OCI-LY7 (cell line): ENCODE results near the gene COPZ2. TPM values are rescaled to one million over a fixed set of nuclear protein-coding genes. Genes with fewer than 3 reads are reported as not detected.

Experiments
- BruUV-seq: library from RNA; stranded (reverse); fragments of 400-500 nt; replicated peaks from 2 replicates; lab custom pipeline; 2021; lab: Mats Ljungman, UMichigan
- CTCF ChIA-PET: fragments of 300-600 bp; sonication (Branson Sonifier 250); formaldehyde crosslinking; loops from one replicate; lab custom pipeline; 2022; ENCODE audit warnings: antibody characterized with exemption; ENCODE audit not compliant: unreplicated experiment; lab: Charles Lee
- POLR2A ChIA-PET: fragments of 300-600 bp; sonication (Branson Sonifier 250); formaldehyde crosslinking; loops from one replicate; lab custom pipeline; 2022; ENCODE audit warnings: antibody characterized with exemption; lab: Charles Lee
- DNase-seq: peaks from one replicate; pipeline ENCODE4 v3.0.0-alpha.2; 2015; ENCODE audit warnings: low spot score
- H2AFZ ChIP-seq: fragments of 200-600 bp; sonication (generic), shearing (Covaris generic); 2 replicates; pipeline ENCODE4 v1.6.1; 2014; ENCODE audit warnings: mild to moderate bottlenecking, antibody characterized with exemption, low read length, moderate library complexity
- H3K27ac ChIP-seq: fragments of 200-600 bp; sonication (generic); 2 replicates; pipeline ENCODE4 v1.5.1; 2014; ENCODE audit warnings: mixed run types, low read depth, mild to moderate bottlenecking, moderate library complexity, low read length, inconsistent platforms; ENCODE audit not compliant: poor library complexity, severe bottlenecking
- H3K36me3 ChIP-seq: fragments of 200-600 bp; sonication (generic); 2 replicates; pipeline ENCODE4 v1.6.1; 2014; ENCODE audit warnings: mild to moderate bottlenecking, antibody characterized with exemption, low read length, moderate library complexity, mixed read lengths; ENCODE audit not compliant: insufficient read depth
- H3K4me1 ChIP-seq: fragments of 200-600 bp; sonication (generic); 2 replicates; pipeline ENCODE4 v1.5.1; 2014; ENCODE audit warnings: mild to moderate bottlenecking, low read length; ENCODE audit not compliant: insufficient read depth, poor library complexity, severe bottlenecking
- H3K4me2 ChIP-seq: fragments of 200-600 bp; sonication (generic); 2 replicates; pipeline ENCODE4 v1.6.1; 2014; ENCODE audit warnings: mild to moderate bottlenecking, low read length
- H3K4me3 ChIP-seq: fragments of 200-600 bp; sonication (generic); 2 replicates; pipeline ENCODE4 v1.5.1; 2014; ENCODE audit warnings: mild to moderate bottlenecking, low read depth, low read length; ENCODE audit not compliant: poor library complexity, severe bottlenecking
- H3K79me2 ChIP-seq: fragments of 200-600 bp; sonication (generic); 2 replicates; pipeline ENCODE4 v1.6.1; 2016; ENCODE audit warnings: low read depth, mild to moderate bottlenecking, low read length, moderate library complexity, mixed read lengths; ENCODE audit not compliant: insufficient read depth
- H3K9me2 ChIP-seq: fragments of 200-600 bp; sonication (generic); 2 replicates; pipeline ENCODE4 v1.6.1; 2016; ENCODE audit warnings: mild to moderate bottlenecking, low read length, mixed read lengths; ENCODE audit not compliant: insufficient read depth
- H3K9me3 ChIP-seq: fragments of 200-600 bp; sonication (generic); 2 replicates; pipeline ENCODE4 v1.6.1; 2014; ENCODE audit warnings: mild to moderate bottlenecking, mixed run types, low read length, mixed read lengths
- H4K20me1 ChIP-seq: fragments of 200-600 bp; sonication (generic); 2 replicates; pipeline ENCODE4 v1.6.1; 2014; ENCODE audit warnings: mild to moderate bottlenecking, antibody characterized with exemption, low read length, moderate library complexity, mixed read lengths; ENCODE audit not compliant: insufficient read depth
- EZH2phosphoT487 ChIP-seq: fragments of 200-600 bp; sonication (generic); IDR thresholded peaks from 2 replicates; pipeline ENCODE4 v1.6.1; 2018; ENCODE audit warnings: low read depth, borderline replicate concordance, mild to moderate bottlenecking, mixed run types, antibody characterized with exemption, low read length, moderate library complexity, mixed read lengths
- intact Hi-C: fragments of 100-400 bp; cut with micrococcal nuclease; formaldehyde crosslinking; loops from one replicate; pipeline ENCODE4 v1.10.0; 2022; ENCODE audit not compliant: unreplicated experiment
- total RNA-seq, 2 experiments: library from RNA; depleted of rRNA in 1 of 2; stranded (reverse); fragments of >200 nt in 1 of 2; shearing (Covaris generic) in 1 of 2; gene quantifications; 2 replicates each; pipeline ENCODE4 v1.2.3, GENCODE V29; 2014 to 2022
- TF ChIP-seq, protein P1 (sequence below): fragments of 200-600 bp; sonication (generic); conservative IDR thresholded peaks from 2 replicates; pipeline ENCODE4 v1.5.1; 2014; ENCODE audit warnings: mild to moderate bottlenecking, antibody characterized with exemption, low read length, moderate library complexity, mixed read lengths

COPZ2 gene
- total RNA-seq, 2 experiments from 2014 or later = 1.2 to 1.7 TPM

DNA sequence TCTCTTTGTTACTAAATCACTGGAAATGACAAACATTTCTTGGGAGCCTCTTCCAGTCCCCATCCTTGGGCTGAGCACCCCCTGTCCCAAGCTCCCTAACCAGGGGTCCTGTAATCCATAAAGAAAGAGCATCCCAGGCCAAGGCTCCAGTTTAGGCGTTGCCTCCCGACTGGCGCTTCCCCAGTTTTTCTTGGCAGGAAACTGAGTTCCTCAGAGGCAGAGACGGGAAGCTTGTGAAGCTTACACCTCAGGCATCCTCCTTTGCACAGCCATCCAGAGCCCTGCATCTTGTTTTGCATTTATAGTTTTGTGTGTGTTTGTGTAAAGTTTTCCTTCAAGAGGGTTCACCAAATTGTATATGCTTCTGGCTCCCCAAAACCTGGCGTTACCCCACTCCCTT, 7.1 kb downstream of the COPZ2 start:
- BruUV-seq = no TSS peak
- Histone ChIP-seq H4K20me1 (no peaks in the 10 kb centered on the region), H3K9me3 (no peaks in the 10 kb centered on the region), H3K79me2 (no peaks in the 10 kb centered on the region), H2AFZ (no peak overlapping the region), H3K4me2 (no peak overlapping the region), H3K27ac (no peak overlapping the region), H3K4me3 (no peak overlapping the region), H3K4me1 (peaks cover 10% of the 10 kb centered on the region), H3K9me2 (no peaks in the 10 kb centered on the region), H3K36me3 (no peaks in the 10 kb centered on the region)
- POLR2A ChIA-PET = no interaction called here
- TF ChIP-seq EZH2phosphoT487 = no peak
- TF ChIP-seq, protein P1, sequence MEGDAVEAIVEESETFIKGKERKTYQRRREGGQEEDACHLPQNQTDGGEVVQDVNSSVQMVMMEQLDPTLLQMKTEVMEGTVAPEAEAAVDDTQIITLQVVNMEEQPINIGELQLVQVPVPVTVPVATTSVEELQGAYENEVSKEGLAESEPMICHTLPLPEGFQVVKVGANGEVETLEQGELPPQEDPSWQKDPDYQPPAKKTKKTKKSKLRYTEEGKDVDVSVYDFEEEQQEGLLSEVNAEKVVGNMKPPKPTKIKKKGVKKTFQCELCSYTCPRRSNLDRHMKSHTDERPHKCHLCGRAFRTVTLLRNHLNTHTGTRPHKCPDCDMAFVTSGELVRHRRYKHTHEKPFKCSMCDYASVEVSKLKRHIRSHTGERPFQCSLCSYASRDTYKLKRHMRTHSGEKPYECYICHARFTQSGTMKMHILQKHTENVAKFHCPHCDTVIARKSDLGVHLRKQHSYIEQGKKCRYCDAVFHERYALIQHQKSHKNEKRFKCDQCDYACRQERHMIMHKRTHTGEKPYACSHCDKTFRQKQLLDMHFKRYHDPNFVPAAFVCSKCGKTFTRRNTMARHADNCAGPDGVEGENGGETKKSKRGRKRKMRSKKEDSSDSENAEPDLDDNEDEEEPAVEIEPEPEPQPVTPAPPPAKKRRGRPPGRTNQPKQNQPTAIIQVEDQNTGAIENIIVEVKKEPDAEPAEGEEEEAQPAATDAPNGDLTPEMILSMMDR = no peak
- intact Hi-C loops = no loop called here
- CTCF ChIA-PET = no interaction called here
- DNase-seq = no peak

DNA sequence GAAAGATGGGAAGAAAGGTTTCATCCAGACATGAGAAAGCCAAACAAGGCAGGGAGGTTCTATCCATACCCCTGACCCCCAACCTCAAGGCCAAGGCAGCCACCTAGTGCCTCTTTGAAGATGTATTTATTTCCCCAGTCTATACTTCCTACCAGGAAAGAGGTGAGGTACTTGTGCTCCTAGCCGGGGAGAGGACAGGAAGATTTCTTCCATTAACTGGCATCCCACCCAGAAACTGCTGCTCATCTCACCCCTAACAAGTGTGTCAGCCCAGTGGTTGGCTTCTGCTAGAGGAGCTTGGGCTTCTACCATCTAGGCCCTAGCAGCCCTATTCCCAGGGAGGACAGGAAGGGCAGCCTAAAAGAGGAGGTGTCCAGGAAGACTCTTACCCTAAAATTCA, 8.9 kb downstream of the COPZ2 start:
- BruUV-seq = no TSS peak
- intact Hi-C loops = loop anchor here (5.0 kb wide), 1 partner anchor 589 kb away; the partner anchor contains the start of gene HOXB8
- Histone ChIP-seq H3K4me1 (peaks cover 22% of the 10 kb centered on the region), H3K4me3 (no peak overlapping the region), H2AFZ (no peak overlapping the region), H4K20me1 (no peaks in the 10 kb centered on the region), H3K79me2 (no peaks in the 10 kb centered on the region), H3K9me3 (no peaks in the 10 kb centered on the region), H3K4me2 (no peak overlapping the region), H3K27ac (no peak overlapping the region), H3K9me2 (no peaks in the 10 kb centered on the region), H3K36me3 (no peaks in the 10 kb centered on the region)
- ChIA-PET CTCF (no interaction called here), POLR2A (interaction anchor here (0.7 kb wide), 1 partner anchor 52 kb away, joined by 3 read pairs; no protein-coding TSS in a partner anchor)
- TF ChIP-seq, protein P1 = no peak
- no peak for TF ChIP-seq EZH2phosphoT487
- DNase-seq = no peak

DNA sequence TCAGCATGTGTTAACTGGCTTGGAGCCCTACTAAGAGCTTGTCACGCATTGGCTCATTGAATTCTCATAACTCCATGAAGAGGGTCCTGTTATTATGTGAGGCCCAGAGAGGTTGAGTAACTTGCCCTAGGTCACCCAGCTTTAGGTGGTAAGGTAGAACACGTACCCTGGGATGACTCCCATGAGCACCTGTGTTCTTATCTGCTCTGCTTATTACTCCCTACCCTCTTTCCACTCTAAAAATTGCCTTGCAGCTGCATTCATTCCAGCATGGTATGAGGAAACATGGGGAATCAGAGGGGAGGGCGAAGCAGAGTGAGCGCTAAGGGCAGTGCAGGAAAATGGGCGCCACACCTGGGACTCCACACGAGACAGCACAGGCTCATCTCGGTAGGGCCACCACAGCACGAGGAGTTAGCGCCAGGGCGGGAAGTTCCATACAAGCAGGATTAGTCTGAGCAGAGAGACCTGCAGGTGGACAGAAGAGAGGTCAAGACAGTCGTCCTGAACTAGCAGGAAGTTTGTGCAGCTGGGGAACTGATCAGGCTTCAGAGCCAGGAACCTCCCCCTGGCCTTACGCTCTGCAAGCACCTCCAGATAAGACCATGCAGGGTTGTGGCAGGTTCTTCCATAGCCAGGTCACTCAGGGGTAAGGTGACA, 10.1 kb downstream of the COPZ2 start:
- H3K9me3 ChIP-seq = no peaks in the 10 kb centered on the region
- intact Hi-C loops = loop anchor here (5.0 kb wide), 1 partner anchor 590 kb away; the partner anchor contains the start of gene HOXB8
- POLR2A ChIA-PET = interaction anchor here (1.2 to 1.5 kb wide), 2 partner anchors 20 to 27 kb away, joined by 3 to 4 read pairs; partner anchors contain the start of gene NFE2L1
- no peaks in the 10 kb centered on the region for H3K9me2 ChIP-seq
- CTCF ChIA-PET = interaction anchor here (0.5 to 0.6 kb wide), 2 partner anchors 29 to 95 kb away, joined by 3 read pairs; no protein-coding TSS in a partner anchor
- no peak overlapping the region for H3K27ac ChIP-seq
- H4K20me1 ChIP-seq = no peaks in the 10 kb centered on the region
- H3K4me2 ChIP-seq = no peak overlapping the region
- H2AFZ ChIP-seq = no peak overlapping the region
- TF ChIP-seq EZH2phosphoT487 = no peak
- TF ChIP-seq, protein P1 = no peak
- no peak for DNase-seq
- no peaks in the 10 kb centered on the region for H3K36me3 ChIP-seq
- H3K4me1 ChIP-seq = peaks cover 32% of the 10 kb centered on the region
- H3K4me3 ChIP-seq = no peak overlapping the region
- no peaks in the 10 kb centered on the region for H3K79me2 ChIP-seq
- no TSS peak for BruUV-seq
